Epithelial cell of esophagus (primary cell): ENCODE data around the gene TMC3.
A peak's percentile ranks its signal among the peaks of the same experiment; 100 is the strongest.

ENCODE experiments used
- DNase-seq: peaks from one replicate; pipeline ENCODE4 v3.0.0; 2010; ENCODE audit warnings: low read depth
- H3K4me3 ChIP-seq: 2 replicates; pipeline ENCODE4 v1.5.1; 2011; ENCODE audit warnings: mild to moderate bottlenecking, low read length, control low read depth
- CTCF ChIP-seq: IDR thresholded peaks from 2 replicates; pipeline ENCODE4 v1.5.1; 2011; ENCODE audit warnings: low read depth, mild to moderate bottlenecking, low read length, control low read depth, inconsistent platforms; ENCODE audit not compliant: insufficient read depth; ENCODE audit errors: missing control alignments

The TMC3 gene

GRCh38 chr15:81293728-81294515, 80.1 kb downstream of the TMC3 start:
- peak; percentile 4 for TF ChIP-seq CTCF
- no peak for DNase-seq
- H3K4me3 ChIP-seq = no peak overlapping the region

GRCh38 chr15:81292523-81293001, 81.5 kb downstream of the TMC3 start:
- no peak for TF ChIP-seq CTCF
- no peak for DNase-seq
- H3K4me3 ChIP-seq = no peak overlapping the region

GRCh38 chr15:81291916-81292522, 82.0 kb downstream of the TMC3 start:
- DNase-seq = no peak
- no peak for TF ChIP-seq CTCF
- no peak overlapping the region for H3K4me3 ChIP-seq

- no peak for TF ChIP-seq CTCF
- H3K4me3 ChIP-seq = no peak overlapping the region
- no peak for DNase-seq
Measured at GRCh38 chr15:81289910-81290309, 84.1 kb downstream of the TMC3 start.

- TF ChIP-seq CTCF = no peak
- no peak overlapping the region for H3K4me3 ChIP-seq
Measured at GRCh38 chr15:81288616-81289015, 85.4 kb downstream of the TMC3 start.

GRCh38 chr15:81288040-81288439, 86.0 kb downstream of the TMC3 start:
- no peak for TF ChIP-seq CTCF
- no peak for DNase-seq
- H3K4me3 ChIP-seq = no peak overlapping the region

More at GRCh38 chr15:81288616-81289015, 85.4 kb downstream of the TMC3 start:
- no peak for DNase-seq
